ENCODE results near the gene CCDC51. TPM values are rescaled to one million over a fixed set of nuclear protein-coding genes. Genes with fewer than 3 reads are reported as not detected.
A peak's percentile ranks its signal among the peaks of the same experiment; 100 is the strongest.

The CCDC51 gene
- total RNA-seq, 1 donor, result 17.4 TPM

DNA sequence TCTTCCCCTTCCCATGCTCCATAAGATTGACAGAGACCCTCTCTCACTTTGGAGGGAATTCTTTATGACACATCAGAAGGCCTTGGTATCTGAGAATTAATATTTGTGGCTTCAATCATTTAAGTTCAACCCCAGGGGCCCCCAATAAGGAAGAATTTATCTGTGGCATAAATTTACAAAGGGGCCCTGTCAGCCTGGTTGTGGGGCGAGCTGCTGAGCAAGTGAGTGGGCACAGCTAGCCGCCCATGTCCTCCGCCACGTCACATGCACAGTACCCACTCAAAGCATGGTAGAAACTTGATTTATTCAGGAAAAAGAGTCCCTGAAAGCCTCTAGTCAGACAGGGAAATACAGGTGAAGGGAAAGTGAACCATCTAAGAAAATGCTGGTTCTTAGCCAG lies 23.4 kb downstream of the CCDC51 start:
- DNase-seq (ENCODE audit: insufficient read length, low spot score, missing footprints), result peak; percentile 77
- Histone ChIP-seq H4K20me1 (ENCODE audit: insufficient read depth, low read length) (no peaks in the 10 kb centered on the region), H3K4me3 (ENCODE audit: insufficient read depth, low read length) (no peak overlapping the region), H3K36me3 (ENCODE audit: insufficient read depth, low read length) (no peaks in the 10 kb centered on the region), H3K27me3 (ENCODE audit: insufficient read depth, low read length) (no peaks in the 10 kb centered on the region), H2AFZ (ENCODE audit: low read length) (no peak overlapping the region), H3K9me3 (ENCODE audit: low read depth, low read length) (no peaks in the 10 kb centered on the region), H3K4me1 (ENCODE audit: insufficient read depth, low read length) (no peaks in the 10 kb centered on the region), H3K27ac (ENCODE audit: low read depth, low read length) (no peak overlapping the region), H3K79me2 (ENCODE audit: insufficient read depth, low read length) (no peaks in the 10 kb centered on the region), H3K4me2 (ENCODE audit: insufficient read depth, low read length) (no peak overlapping the region)
- TF ChIP-seq, protein P1, sequence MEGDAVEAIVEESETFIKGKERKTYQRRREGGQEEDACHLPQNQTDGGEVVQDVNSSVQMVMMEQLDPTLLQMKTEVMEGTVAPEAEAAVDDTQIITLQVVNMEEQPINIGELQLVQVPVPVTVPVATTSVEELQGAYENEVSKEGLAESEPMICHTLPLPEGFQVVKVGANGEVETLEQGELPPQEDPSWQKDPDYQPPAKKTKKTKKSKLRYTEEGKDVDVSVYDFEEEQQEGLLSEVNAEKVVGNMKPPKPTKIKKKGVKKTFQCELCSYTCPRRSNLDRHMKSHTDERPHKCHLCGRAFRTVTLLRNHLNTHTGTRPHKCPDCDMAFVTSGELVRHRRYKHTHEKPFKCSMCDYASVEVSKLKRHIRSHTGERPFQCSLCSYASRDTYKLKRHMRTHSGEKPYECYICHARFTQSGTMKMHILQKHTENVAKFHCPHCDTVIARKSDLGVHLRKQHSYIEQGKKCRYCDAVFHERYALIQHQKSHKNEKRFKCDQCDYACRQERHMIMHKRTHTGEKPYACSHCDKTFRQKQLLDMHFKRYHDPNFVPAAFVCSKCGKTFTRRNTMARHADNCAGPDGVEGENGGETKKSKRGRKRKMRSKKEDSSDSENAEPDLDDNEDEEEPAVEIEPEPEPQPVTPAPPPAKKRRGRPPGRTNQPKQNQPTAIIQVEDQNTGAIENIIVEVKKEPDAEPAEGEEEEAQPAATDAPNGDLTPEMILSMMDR (IDR thresholded peaks at IDR 0.05; ENCODE audit: extremely low read depth, low read depth, low read length), result no peak

DNA sequence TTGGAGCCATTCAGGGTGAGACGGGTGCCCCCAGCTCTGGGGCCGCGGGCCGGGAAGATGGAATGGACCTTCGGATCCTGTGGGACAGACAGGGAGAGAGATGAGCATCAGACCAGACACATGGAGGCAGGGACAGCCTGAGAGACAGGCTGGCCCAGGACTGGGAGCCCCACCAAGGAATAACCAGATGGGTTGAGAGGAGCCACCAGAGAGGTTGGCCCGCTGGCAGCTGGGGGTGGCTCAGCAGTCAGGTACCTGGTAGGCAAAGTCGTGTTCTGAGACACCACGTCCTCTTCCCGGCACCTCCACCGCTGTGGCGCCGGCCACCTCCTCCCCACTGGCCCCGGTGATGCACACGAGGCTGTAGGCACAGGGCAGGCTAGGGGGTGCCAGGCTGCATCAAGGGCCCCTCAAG lies 23.8 kb downstream of the CCDC51 start:
- H3K4me2 ChIP-seq (ENCODE audit: insufficient read depth, low read length), result no peak overlapping the region
- no peaks in the 10 kb centered on the region for H3K36me3 ChIP-seq (ENCODE audit: insufficient read depth, low read length)
- peak; percentile 79 for DNase-seq (ENCODE audit: insufficient read length, low spot score, missing footprints)
- TF ChIP-seq, protein P1 (IDR thresholded peaks at IDR 0.05; ENCODE audit: extremely low read depth, low read depth, low read length), result no peak
- H3K4me3 ChIP-seq (ENCODE audit: insufficient read depth, low read length), result no peak overlapping the region
- H3K79me2 ChIP-seq (ENCODE audit: insufficient read depth, low read length), result no peaks in the 10 kb centered on the region
- no peaks in the 10 kb centered on the region for H4K20me1 ChIP-seq (ENCODE audit: insufficient read depth, low read length)
- H3K27me3 ChIP-seq (ENCODE audit: insufficient read depth, low read length), result no peaks in the 10 kb centered on the region
- no peak overlapping the region for H3K27ac ChIP-seq (ENCODE audit: low read depth, low read length)
- no peak overlapping the region for H2AFZ ChIP-seq (ENCODE audit: low read length)
- H3K4me1 ChIP-seq (ENCODE audit: insufficient read depth, low read length), result no peaks in the 10 kb centered on the region
- H3K9me3 ChIP-seq (ENCODE audit: low read depth, low read length), result no peaks in the 10 kb centered on the region

DNA sequence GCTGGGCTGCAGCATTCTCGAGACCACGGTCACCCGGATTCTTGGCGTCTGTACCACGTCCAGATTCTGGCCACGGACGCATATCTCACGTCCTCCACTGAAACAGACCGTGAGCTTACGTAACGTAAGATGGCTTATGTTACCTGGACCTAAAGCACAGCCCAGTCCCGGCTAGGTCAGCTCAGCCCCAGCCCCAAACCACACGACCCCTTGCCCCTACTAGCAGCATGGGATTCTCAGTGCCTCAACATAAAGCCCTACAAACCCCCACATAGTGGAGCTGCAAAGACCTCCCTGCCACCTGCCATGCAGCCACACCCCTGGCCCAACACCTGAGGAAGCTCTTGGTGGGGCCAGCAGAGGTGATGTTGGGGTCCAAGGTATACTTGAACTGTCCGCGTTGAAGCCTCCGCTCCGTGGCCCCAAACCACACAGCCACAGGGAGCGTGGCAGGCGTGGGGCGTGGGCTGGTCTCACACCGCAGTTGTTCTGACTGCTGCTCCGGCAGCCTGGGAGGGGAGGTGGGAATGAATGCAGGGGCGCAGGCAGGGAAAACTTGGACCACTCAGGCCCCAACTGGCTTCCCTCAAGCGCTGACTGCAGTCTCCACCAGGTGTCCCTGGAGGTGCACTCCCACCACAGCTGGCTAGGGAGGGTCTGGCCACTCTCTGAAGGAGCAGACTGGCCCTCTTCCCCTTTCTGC lies 24.5 kb downstream of the CCDC51 start:
- H3K27ac ChIP-seq (ENCODE audit: low read depth, low read length), result no peak overlapping the region
- no peaks in the 10 kb centered on the region for H3K36me3 ChIP-seq (ENCODE audit: insufficient read depth, low read length)
- H3K27me3 ChIP-seq (ENCODE audit: insufficient read depth, low read length), result no peaks in the 10 kb centered on the region
- no peaks in the 10 kb centered on the region for H3K4me1 ChIP-seq (ENCODE audit: insufficient read depth, low read length)
- H4K20me1 ChIP-seq (ENCODE audit: insufficient read depth, low read length), result no peaks in the 10 kb centered on the region
- no peak overlapping the region for H2AFZ ChIP-seq (ENCODE audit: low read length)
- H3K79me2 ChIP-seq (ENCODE audit: insufficient read depth, low read length), result no peaks in the 10 kb centered on the region
- H3K4me3 ChIP-seq (ENCODE audit: insufficient read depth, low read length), result no peak overlapping the region
- no peaks in the 10 kb centered on the region for H3K9me3 ChIP-seq (ENCODE audit: low read depth, low read length)
- H3K4me2 ChIP-seq (ENCODE audit: insufficient read depth, low read length), result no peak overlapping the region
- TF ChIP-seq, protein P1 (IDR thresholded peaks at IDR 0.05; ENCODE audit: extremely low read depth, low read depth, low read length), result no peak
- peak; percentile 82 for DNase-seq (ENCODE audit: insufficient read length, low spot score, missing footprints)

DNA sequence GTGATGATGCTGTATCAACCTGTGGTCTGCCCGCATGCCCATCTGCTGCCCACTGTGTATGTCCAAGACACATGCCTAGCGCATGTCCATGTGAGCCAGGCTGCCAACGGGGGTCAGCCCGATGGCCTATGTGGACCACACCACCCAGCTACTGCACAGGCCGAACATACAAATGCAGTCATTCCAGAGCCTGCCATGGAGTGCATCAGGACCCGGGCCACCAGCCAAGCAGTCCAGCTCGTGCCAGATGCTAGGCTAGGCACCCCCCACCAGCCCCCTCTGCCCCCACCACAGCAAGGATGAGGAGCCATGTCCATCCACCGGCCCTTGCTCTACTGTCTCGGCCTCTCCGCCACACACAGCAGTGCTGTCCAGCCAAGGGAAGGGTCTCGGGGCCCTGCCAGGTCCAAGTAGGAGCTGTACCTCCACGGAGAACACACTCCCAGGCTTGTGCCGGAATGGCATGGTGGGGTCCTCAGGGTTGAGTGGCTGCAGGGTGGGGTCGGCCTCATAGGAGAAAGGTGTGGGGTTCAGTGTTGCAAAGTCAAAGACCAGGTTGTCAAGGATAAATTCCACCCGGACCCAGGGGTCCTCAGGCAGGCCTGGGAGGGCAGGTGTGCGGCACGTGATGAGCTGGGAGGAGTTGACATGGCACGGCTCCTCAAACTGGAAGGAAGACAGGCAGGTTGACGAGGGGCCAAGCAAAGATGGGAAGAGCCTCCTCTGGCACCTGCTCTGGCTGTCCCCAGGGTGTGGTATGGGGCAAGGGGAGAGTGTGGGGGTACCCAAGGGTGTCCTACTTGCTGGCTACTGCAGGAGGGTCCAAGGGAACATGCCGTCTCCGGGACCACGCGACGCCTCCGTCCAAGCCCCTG lies 25.3 kb downstream of the CCDC51 start:
- no peak overlapping the region for H3K27ac ChIP-seq (ENCODE audit: low read depth, low read length)
- TF ChIP-seq, protein P1 (IDR thresholded peaks at IDR 0.05; ENCODE audit: extremely low read depth, low read depth, low read length), result no peak
- peak; percentile 79 for DNase-seq (ENCODE audit: insufficient read length, low spot score, missing footprints)
- no peaks in the 10 kb centered on the region for H3K79me2 ChIP-seq (ENCODE audit: insufficient read depth, low read length)
- no peak overlapping the region for H3K4me2 ChIP-seq (ENCODE audit: insufficient read depth, low read length)
- H3K4me1 ChIP-seq (ENCODE audit: insufficient read depth, low read length), result no peaks in the 10 kb centered on the region
- no peaks in the 10 kb centered on the region for H3K36me3 ChIP-seq (ENCODE audit: insufficient read depth, low read length)
- H3K9me3 ChIP-seq (ENCODE audit: low read depth, low read length), result no peaks in the 10 kb centered on the region
- H3K27me3 ChIP-seq (ENCODE audit: insufficient read depth, low read length), result no peaks in the 10 kb centered on the region
- no peak overlapping the region for H3K4me3 ChIP-seq (ENCODE audit: insufficient read depth, low read length)
- H2AFZ ChIP-seq (ENCODE audit: low read length), result no peak overlapping the region
- no peaks in the 10 kb centered on the region for H4K20me1 ChIP-seq (ENCODE audit: insufficient read depth, low read length)
